K562 (cell line): ENCODE measurements around the gene LRFN4. TPM values are rescaled to one million over a fixed set of nuclear protein-coding genes. Genes with fewer than 3 reads are reported as not detected.

Experiments used
- ATF7 ChIP-seq: fragments of 450-650 bp; IDR thresholded peaks from 2 replicates; pipeline ENCODE4 v1.7.1; 2014; ENCODE audit warnings: mild to moderate bottlenecking, moderate library complexity
- E2F6 ChIP-seq, 2 experiments: IDR thresholded peaks; 2 replicates each; pipeline ENCODE4 v1.6.1; 2011; ENCODE audit warnings: borderline replicate concordance in 1 of 2, control low read depth in 1 of 2, low read depth in 1 of 2, low read length in 1 of 2, mild to moderate bottlenecking in 1 of 2, mixed read lengths in 1 of 2, moderate library complexity in 1 of 2; ENCODE audit not compliant: insufficient read depth in 1 of 2, insufficient read length in 1 of 2, poor library complexity in 1 of 2, severe bottlenecking in 1 of 2; ENCODE audit errors: extremely low read depth in 1 of 2
- ESRRB ChIP-seq: fragments of 250-450 bp; sonication (Bioruptor Pico); IDR thresholded peaks from 2 replicates; pipeline ENCODE4 v1.5.0; 2020; ENCODE audit warnings: mild to moderate bottlenecking, moderate library complexity, borderline replicate concordance
- FOXA3 ChIP-seq, 2 experiments: fragments of 450-650 bp in 1 of 2; sonication (generic) in 1 of 2; formaldehyde crosslinking; IDR thresholded peaks in 1 of 2; conservative IDR thresholded peaks in 1 of 2; 2 replicates each; pipeline versions ENCODE4 v1.4.0 to v1.8.0; 2020 to 2022; ENCODE audit warnings: mild to moderate bottlenecking in 2 of 2, missing genetic modification reagents in 1 of 2
- FOXJ2 ChIP-seq: fragments of 200-800 bp; sonication (Bioruptor generic); IDR thresholded peaks from 2 replicates; pipeline ENCODE4 v1.6.1; 2016; ENCODE audit warnings: missing genetic modification characterization, missing compliant biosample characterization
- FUS ChIP-seq: fragments of 200-400 bp; formaldehyde crosslinking; optimal IDR thresholded peaks from 2 replicates; pipeline ENCODE3; 2017; ENCODE audit warnings: low read depth, low read length
- GATA2 ChIP-seq: sonication (generic); formaldehyde crosslinking; IDR thresholded peaks from 2 replicates; pipeline ENCODE4 v1.4.0; 2020; ENCODE audit warnings: mild to moderate bottlenecking, missing genetic modification reagents
- NFIX ChIP-seq: fragments of 250-450 bp; sonication (Bioruptor Pico); IDR thresholded peaks from 2 replicates; pipeline ENCODE4 v1.4.0; 2020; ENCODE audit warnings: low read depth, mild to moderate bottlenecking, moderate library complexity
- NRF1 ChIP-seq, 2 experiments: fragments of 450-650 bp; IDR thresholded peaks in 1 of 2; conservative IDR thresholded peaks in 1 of 2; 2 replicates each; pipeline ENCODE4 v1.6.1; 2014; ENCODE audit warnings: mild to moderate bottlenecking in 2 of 2
- PATZ1 ChIP-seq: fragments of 250-450 bp; sonication (Bioruptor Pico); IDR thresholded peaks from 2 replicates; pipeline ENCODE4 v1.5.0; 2020; ENCODE audit warnings: mild to moderate bottlenecking, borderline replicate concordance
- POLR2H ChIP-seq: IDR thresholded peaks from 2 replicates; pipeline ENCODE4 v1.6.1; 2016; ENCODE audit warnings: missing genetic modification characterization, low read depth, mild to moderate bottlenecking, control low read depth, missing compliant biosample characterization, moderate library complexity
- STAT6 ChIP-seq: sonication (generic); formaldehyde crosslinking; IDR thresholded peaks from 2 replicates; pipeline ENCODE4 v1.8.1; 2023; ENCODE audit warnings: mild to moderate bottlenecking, missing genetic modification reagents
- TFE3 ChIP-seq: fragments of 450-650 bp; formaldehyde crosslinking; IDR thresholded peaks from 2 replicates; pipeline ENCODE4 v1.4.0; 2020; ENCODE audit warnings: mild to moderate bottlenecking, mixed read lengths
- TOE1 ChIP-seq, 2 experiments: fragments of 450-650 bp in 1 of 2; sonication (generic) in 1 of 2; formaldehyde crosslinking in 1 of 2; IDR thresholded peaks; 2 replicates each; pipeline versions ENCODE4 v1.7.1 to v1.8.0; 2016 to 2022; ENCODE audit warnings: borderline replicate concordance in 2 of 2, mild to moderate bottlenecking in 2 of 2, antibody characterized with exemption in 1 of 2, inconsistent platforms in 1 of 2, low read depth in 1 of 2, missing genetic modification reagents in 1 of 2, moderate library complexity in 1 of 2
- ZNF133 ChIP-seq: fragments of 250-450 bp; sonication (Bioruptor Pico); IDR thresholded peaks from 2 replicates; pipeline ENCODE4 v1.4.0; 2020; ENCODE audit warnings: mild to moderate bottlenecking
- ZSCAN32 ChIP-seq: fragments of 450-650 bp; formaldehyde crosslinking; IDR thresholded peaks from 2 replicates; pipeline ENCODE4 v1.4.0; 2020; ENCODE audit warnings: mild to moderate bottlenecking, moderate library complexity
- polyA plus RNA-seq, 8 experiments: library from polyadenylated mRNA; depleted of rRNA in 4 of 8; stranded (reverse) in 5 of 8; unstranded in 3 of 8; fragments of >200 nt; fragmentation: Nextera tagmentation in 2 of 8; fragmentation: Illumina TruSeq in 1 of 8; extraction: Ambion mirVana in 2 of 8; extraction: Trizol in 1 of 8; gene quantifications; 2 replicates each; pipeline versions ENCODE4 v1.2.1 to v1.2.3, GENCODE V29; 2011 to 2014; ENCODE audit warnings: inconsistent platforms in 1 of 8, missing spikeins in 1 of 8
- total RNA-seq, 7 experiments: library from RNA; depleted of rRNA in 6 of 7; stranded (reverse); fragments of >200 nt in 6 of 7; fragmentation: Illumina TruSeq in 2 of 7; extraction: Trizol in 2 of 7; gene quantifications; 2 replicates each; pipeline versions ENCODE4 v1.2.1 to v1.2.3, GENCODE V29; 2011 to 2021; ENCODE audit warnings: low replicate concordance in 1 of 7

LRFN4 gene
- total and polyA plus RNA-seq, 9 of the 15 experiments (the other 6 are each of a cell fraction or from before 2014, with no cell fraction given) = 0.10 to 60.1 (median 6.7) TPM

GRCh38 chr11:66891851-66892660 lies 35.2 kb downstream of the LRFN4 start (continued):
- TF ChIP-seq STAT6 (CRISPR knock-in tag) (no peak), ATF7 (peak; percentile 91), E2F6 (IDR thresholded peaks at IDR 0.05; ENCODE audit: borderline replicate concordance in 1 of 2, extremely low read depth in 1 of 2, insufficient read depth in 1 of 2, insufficient read length in 1 of 2, low read depth in 1 of 2, low read length in 1 of 2, poor library complexity in 1 of 2, severe bottlenecking in 1 of 2) (no peak), FOXA3 (CRISPR knock-in tag; conservative IDR thresholded peaks at IDR 0.05 in 1 of 2, IDR thresholded peaks at IDR 0.05 in 1 of 2) (no peak), ESRRB (CRISPR knock-in tag) (no peak), ZNF133 (CRISPR knock-in tag) (no peak), TOE1 (IDR thresholded peaks at IDR 0.05; ENCODE audit: borderline replicate concordance) (no peak; the same call in 1 of the 2 replicates), TOE1 (CRISPR knock-in tag; IDR thresholded peaks at IDR 0.05; ENCODE audit: borderline replicate concordance, low read depth) (no peak), FUS (no peak), POLR2H (no peak), NFIX (CRISPR knock-in tag) (no peak), GATA2 (CRISPR knock-in tag) (no peak), FOXJ2 (tag) (peak; percentile 37; the same call in 1 of the 2 replicates), TFE3 (CRISPR knock-in tag) (no peak), NRF1 (conservative IDR thresholded peaks at IDR 0.05 in 1 of 2, IDR thresholded peaks at IDR 0.05 in 1 of 2) (peak; percentile 29 to 43; a peak in 2 of 4 replicates), ZSCAN32 (CRISPR knock-in tag) (no peak), PATZ1 (CRISPR knock-in tag) (no peak)
